Thyroid gland (tissue), 4 donors: ENCODE data around the gene TBRG4. TPM values are rescaled to one million over a fixed set of nuclear protein-coding genes. Genes with fewer than 3 reads are reported as not detected.

Source experiments
- DNase-seq, 2 donors: peaks; one replicate each; pipeline ENCODE4 v3.0.0-alpha.2; 2019
- H3K27ac ChIP-seq, 3 donors: fragments of 200-600 bp; sonication (generic); 1 replicate in 2 of 3; 2 replicates in 1 of 3; pipeline ENCODE4 v1.5.1; 2016 to 2019; ENCODE audit warnings: mild to moderate bottlenecking in 1 of 3, moderate library complexity in 1 of 3
- H3K27me3 ChIP-seq: fragments of 200-600 bp; sonication (generic); one replicate; pipeline ENCODE4 v1.5.1; 2019
- H3K36me3 ChIP-seq, 2 donors: fragments of 200-600 bp; sonication (generic); one replicate each; pipeline ENCODE4 v1.5.1; 2016 to 2019
- H3K4me1 ChIP-seq, 2 donors: fragments of 200-600 bp; sonication (generic); one replicate each; pipeline ENCODE4 v1.5.1; 2017 to 2019
- H3K4me3 ChIP-seq, 3 donors: fragments of 200-600 bp; sonication (generic); replicated peaks in 1 of 3; 1 replicate in 2 of 3; 2 replicates in 1 of 3; pipeline ENCODE4 v1.5.1; 2016; ENCODE audit warnings: mild to moderate bottlenecking in 1 of 3
- H3K9me3 ChIP-seq: fragments of 200-600 bp; sonication (generic); one replicate; pipeline ENCODE4 v1.5.1; 2017
- POLR2A ChIP-seq, 2 donors: fragments of 450-650 bp; IDR thresholded peaks; one replicate each; pipeline ENCODE4 v1.6.1; 2017; ENCODE audit warnings: antibody characterized with exemption in 2 of 2, mild to moderate bottlenecking in 2 of 2, moderate library complexity in 1 of 2
- WGBS, 2 donors: methylation state at CpG; one replicate each; pipeline ENCODE4 v1.1.5; 2017; 5-methylcytosine and 5-hydroxymethylcytosine counted together
- intact Hi-C: fragments of 100-400 bp; cut with DNase I; formaldehyde crosslinking; loops from one replicate; pipeline ENCODE4 v1.15.1; 2023
- total RNA-seq, 4 donors: library from RNA; depleted of rRNA; stranded (reverse); fragments of >200 nt; gene quantifications; one replicate each; pipeline ENCODE4 v1.2.3, GENCODE V29; 2016
- TF ChIP-seq, protein P1 (sequence below), 6 experiments: fragments of 200-600 bp in 3 of 6; fragments of 450-650 bp in 3 of 6; sonication (generic) in 3 of 6; IDR thresholded peaks; one replicate each; pipeline ENCODE4 v1.5.1; 2016 to 2019; ENCODE audit warnings: antibody characterized with exemption in 6 of 6, mild to moderate bottlenecking in 2 of 6, inconsistent platforms in 1 of 6, moderate library complexity in 1 of 6

The TBRG4 gene
- total RNA-seq, 4 donors from 2014 or later, result 40.0 to 57.6 (median 49.3) TPM

DNA sequence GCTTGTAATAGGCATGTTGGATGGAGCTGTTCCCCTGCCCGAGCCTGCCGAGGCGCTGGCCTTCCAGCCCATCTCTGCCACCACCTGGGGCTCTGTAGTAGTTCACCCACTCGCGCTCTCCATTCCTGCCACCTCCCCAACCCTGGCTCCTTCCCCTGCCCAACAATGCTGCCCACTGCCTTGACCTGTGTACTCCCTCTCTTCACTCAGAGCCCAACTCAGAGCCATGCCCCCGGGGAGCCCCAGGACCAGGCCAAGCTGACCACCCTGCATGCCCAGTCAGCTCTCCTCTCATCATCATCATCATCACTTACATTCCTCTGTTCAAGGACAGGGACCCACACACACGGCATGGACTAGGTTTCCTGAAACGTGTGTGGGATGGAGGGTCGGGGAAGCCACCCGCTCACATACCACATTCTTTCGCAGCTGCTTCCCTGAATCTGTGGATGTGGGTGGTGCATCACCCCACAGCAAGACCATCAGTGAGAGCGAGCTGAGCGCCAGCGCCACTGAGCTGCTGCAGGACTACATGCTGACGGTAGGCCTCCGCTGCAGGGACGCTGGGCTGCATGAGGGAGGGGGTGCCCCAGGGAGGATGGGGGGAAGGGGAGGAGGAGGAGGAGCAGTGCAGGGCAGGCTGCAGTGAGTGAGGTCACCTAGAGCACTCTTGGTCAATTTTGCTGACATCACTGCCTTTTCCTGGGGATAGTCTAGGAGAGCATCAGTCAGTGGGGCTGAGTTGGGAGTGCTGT is 38.3 kb downstream of the TBRG4 start:
- Histone ChIP-seq H3K36me3 (peaks cover 41 to 49% of the 10 kb centered on the region in 2 donors), H3K4me1 (no peaks in the 10 kb centered on the region), H3K27me3 (no peaks in the 10 kb centered on the region), H3K27ac (no peak overlapping the region), H3K9me3 (no peaks in the 10 kb centered on the region), H3K4me3 (no peak overlapping the region)
- DNase-seq, result no peak
- 87 to 90% methylated on average over 11 to 17 of the region's 17 CpGs for WGBS, 2 donors
- intact Hi-C loops, result no loop called here
- no peak for TF ChIP-seq POLR2A (IDR thresholded peaks at IDR 0.05)
- TF ChIP-seq, protein P1, sequence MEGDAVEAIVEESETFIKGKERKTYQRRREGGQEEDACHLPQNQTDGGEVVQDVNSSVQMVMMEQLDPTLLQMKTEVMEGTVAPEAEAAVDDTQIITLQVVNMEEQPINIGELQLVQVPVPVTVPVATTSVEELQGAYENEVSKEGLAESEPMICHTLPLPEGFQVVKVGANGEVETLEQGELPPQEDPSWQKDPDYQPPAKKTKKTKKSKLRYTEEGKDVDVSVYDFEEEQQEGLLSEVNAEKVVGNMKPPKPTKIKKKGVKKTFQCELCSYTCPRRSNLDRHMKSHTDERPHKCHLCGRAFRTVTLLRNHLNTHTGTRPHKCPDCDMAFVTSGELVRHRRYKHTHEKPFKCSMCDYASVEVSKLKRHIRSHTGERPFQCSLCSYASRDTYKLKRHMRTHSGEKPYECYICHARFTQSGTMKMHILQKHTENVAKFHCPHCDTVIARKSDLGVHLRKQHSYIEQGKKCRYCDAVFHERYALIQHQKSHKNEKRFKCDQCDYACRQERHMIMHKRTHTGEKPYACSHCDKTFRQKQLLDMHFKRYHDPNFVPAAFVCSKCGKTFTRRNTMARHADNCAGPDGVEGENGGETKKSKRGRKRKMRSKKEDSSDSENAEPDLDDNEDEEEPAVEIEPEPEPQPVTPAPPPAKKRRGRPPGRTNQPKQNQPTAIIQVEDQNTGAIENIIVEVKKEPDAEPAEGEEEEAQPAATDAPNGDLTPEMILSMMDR (IDR thresholded peaks at IDR 0.05), result no peak

DNA sequence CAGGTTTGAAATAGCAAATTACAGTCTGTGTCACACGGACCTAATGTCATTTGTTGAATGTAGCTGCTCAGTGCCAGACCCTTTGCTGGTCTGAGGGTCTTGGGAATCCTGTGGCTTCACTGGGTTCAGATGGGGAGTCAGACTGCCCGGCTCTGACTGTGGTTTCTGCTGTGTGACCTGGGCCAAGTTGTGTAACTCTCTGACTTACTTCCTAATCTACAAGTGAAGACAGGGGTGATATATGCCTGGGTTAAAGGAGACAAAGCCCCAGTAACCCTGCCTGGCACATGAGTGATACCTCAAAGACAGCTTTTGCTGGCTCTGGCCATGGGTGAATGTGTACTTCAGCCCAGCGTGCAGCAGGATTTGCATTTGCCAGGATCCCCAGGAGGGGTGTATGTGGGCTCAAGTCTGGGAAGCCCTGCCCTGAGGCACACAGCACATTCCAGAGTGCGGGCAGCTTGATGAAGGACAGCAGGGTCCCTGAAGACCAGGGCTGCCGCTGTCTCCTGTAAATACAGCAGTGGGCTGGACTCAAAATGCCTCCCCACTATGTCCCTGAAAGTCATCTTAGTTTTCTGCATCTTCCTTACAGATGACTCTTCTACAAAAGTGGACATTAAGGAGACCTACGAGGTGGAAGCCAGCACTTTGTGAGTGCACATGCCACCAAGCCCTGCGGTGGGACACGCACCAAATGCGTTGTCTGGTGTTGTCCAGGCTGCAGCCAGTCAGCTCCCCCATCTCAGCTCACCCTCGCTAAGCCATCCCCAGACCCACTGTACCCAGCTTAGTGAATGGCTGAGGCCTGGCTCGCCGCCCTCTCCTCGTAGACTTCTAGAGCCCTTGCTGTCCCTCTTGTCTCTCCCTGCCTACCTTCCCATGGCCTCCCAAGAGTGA is 39.1 kb downstream of the TBRG4 start:
- no peak for DNase-seq
- Histone ChIP-seq H3K27me3 (no peaks in the 10 kb centered on the region), H3K27ac (no peak overlapping the region), H3K4me1 (no peaks in the 10 kb centered on the region), H3K9me3 (no peaks in the 10 kb centered on the region), H3K36me3 (peaks cover 41 to 49% of the 10 kb centered on the region in 2 donors), H3K4me3 (no peak overlapping the region)
- TF ChIP-seq POLR2A (IDR thresholded peaks at IDR 0.05), result no peak
- TF ChIP-seq, protein P1 (IDR thresholded peaks at IDR 0.05), result no peak
- WGBS, 2 donors, result 84 to 93% methylated on average over 11 to 13 of the region's 13 CpGs
- intact Hi-C loops, result no loop called here

DNA sequence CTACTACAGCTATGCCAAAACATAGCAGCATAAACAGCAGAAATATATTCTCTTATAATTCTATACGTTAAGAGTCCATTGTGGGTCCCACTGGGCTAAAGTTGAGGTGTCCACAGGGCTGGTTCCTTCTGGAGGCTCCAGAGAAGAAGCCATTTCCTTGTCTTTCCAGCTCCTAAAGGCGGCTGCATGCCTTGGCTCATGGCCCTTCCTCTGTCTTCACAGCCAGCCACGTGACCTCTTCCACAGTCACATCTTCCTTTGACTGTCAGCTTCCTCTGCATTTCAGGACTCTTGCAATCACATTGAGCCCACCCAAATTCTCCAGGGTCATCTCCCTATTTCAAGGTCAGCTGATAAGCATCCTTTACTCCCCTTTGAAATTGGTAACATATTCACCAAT is 40.0 kb downstream of the TBRG4 start:
- Histone ChIP-seq H3K36me3 (peaks cover 36 to 42% of the 10 kb centered on the region in 2 donors), H3K27me3 (no peaks in the 10 kb centered on the region), H3K9me3 (no peaks in the 10 kb centered on the region), H3K4me3 (no peak overlapping the region), H3K27ac (no peak overlapping the region), H3K4me1 (no peaks in the 10 kb centered on the region)
- no peak for DNase-seq
- intact Hi-C loops, result no loop called here
- 88 to 92% methylated on average over 3 of the region's 3 CpGs for WGBS, 2 donors
- TF ChIP-seq, protein P1 (IDR thresholded peaks at IDR 0.05), result no peak
- no peak for TF ChIP-seq POLR2A (IDR thresholded peaks at IDR 0.05)

DNA sequence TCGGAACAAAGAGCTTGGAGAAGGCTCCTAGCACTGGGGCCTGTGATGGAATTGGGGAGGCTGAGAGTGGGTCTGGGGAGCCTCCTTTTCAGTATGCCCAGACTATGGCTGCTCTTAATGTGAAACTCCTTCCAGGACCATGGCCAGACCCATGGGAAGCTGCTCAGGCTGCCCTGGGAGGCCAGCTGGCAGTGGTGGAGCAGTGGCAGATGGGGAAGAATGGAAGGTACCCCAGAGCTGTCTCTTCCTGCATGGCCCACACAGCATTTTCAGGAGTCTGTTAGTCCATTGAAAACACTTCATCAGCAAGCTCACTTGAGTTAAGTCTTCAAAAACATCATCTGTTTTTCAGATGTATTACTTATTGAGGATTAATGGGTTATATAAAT is 41.2 kb downstream of the TBRG4 start:
- H3K36me3 ChIP-seq, result peaks cover 24 to 29% of the 10 kb centered on the region in 2 donors
- H3K4me1 ChIP-seq, result peaks cover 0 to 9% of the 10 kb centered on the region in 2 donors
- H3K9me3 ChIP-seq, result no peaks in the 10 kb centered on the region
- 93 to 100% methylated on average over 1 of the region's 1 CpG for WGBS, 2 donors
- H3K27me3 ChIP-seq, result no peaks in the 10 kb centered on the region
- H3K4me3 ChIP-seq, result no peak overlapping the region
- no peak for DNase-seq
- intact Hi-C loops, result no loop called here
- H3K27ac ChIP-seq, result no peak overlapping the region
- TF ChIP-seq, protein P1 (IDR thresholded peaks at IDR 0.05), result no peak
- no peak for TF ChIP-seq POLR2A (IDR thresholded peaks at IDR 0.05)
